ENCODE data around the gene HPS3. TPM values are rescaled to one million over a fixed set of nuclear protein-coding genes. Genes with fewer than 3 reads are reported as not detected.
"Not testable (repeated sequence)": the region's sequence is repeated elsewhere in the genome, so short reads cannot be mapped to it uniquely, and the experiment has no call there.

Gene HPS3
- total RNA-seq: 5.3 TPM
- long read RNA-seq, full-length matches to known transcripts: 9 of 12 reads
- long read RNA-seq, partial matches to known transcripts: 1 of 12 reads
- long read RNA-seq, other reads (novel, unspliced or antisense): 2 of 12 reads

GRCh38 chr3:149129326-149130205 lies at the start of gene HPS3:
Gene HPS3, plus strand, starts transcription at chr3:149129638. Its CDS starts 86 bp downstream, at chr3:149129724.
- DNase-seq (ENCODE audit: missing footprints) (peak; percentile 98), ATAC-seq (peak; percentile 98)
- intact Hi-C loops (cut with DNase I): loop anchor here (5.0 to 10.0 kb wide), 2 partner anchors 33 to 355 kb away; no protein-coding TSS in a partner anchor

- ATAC-seq (no peak), DNase-seq (ENCODE audit: missing footprints) (no peak)
- intact Hi-C loops (cut with DNase I): no loop called here
Measured at GRCh38 chr3:149080011-149080698, 49.3 kb upstream of the HPS3 start.

GRCh38 chr3:149080699-149081091 lies 48.7 kb upstream of the HPS3 start:
- intact Hi-C loops (cut with DNase I): no loop called here
- no peak for ATAC-seq
- no peak for DNase-seq (ENCODE audit: missing footprints)

- ATAC-seq: no peak
- intact Hi-C loops (cut with DNase I): no loop called here
- no peak for DNase-seq (ENCODE audit: missing footprints)
Measured at GRCh38 chr3:149081772-149082171, 47.7 kb upstream of the HPS3 start.

GRCh38 chr3:149085828-149086231 lies 43.6 kb upstream of the HPS3 start:
- ATAC-seq (peak; percentile 41), DNase-seq (ENCODE audit: missing footprints) (no peak)
- intact Hi-C loops (cut with DNase I): loop anchor here (5.0 kb wide), 1 partner anchor 109 kb away; no protein-coding TSS in a partner anchor

- ATAC-seq (peak; percentile 100), DNase-seq (ENCODE audit: missing footprints) (peak; percentile 94)
- intact Hi-C loops (cut with DNase I): loop anchor here (5.0 kb wide), 1 partner anchor 109 kb away; no protein-coding TSS in a partner anchor
Measured at GRCh38 chr3:149086232-149086988, 43.0 kb upstream of the HPS3 start, which contains the start of gene HLTF. Gene HLTF, minus strand, starts transcription at chr3:149086533. Its CDS starts 197 bp downstream, at chr3:149086336.

GRCh38 chr3:149087208-149087607 lies 42.2 kb upstream of the HPS3 start:
- ATAC-seq (no peak), DNase-seq (ENCODE audit: missing footprints) (no peak)
- intact Hi-C loops (cut with DNase I): loop anchor here (5.0 kb wide), 1 partner anchor 110 kb away; no protein-coding TSS in a partner anchor

GRCh38 chr3:149089395-149089794 lies 40.0 kb upstream of the HPS3 start:
- intact Hi-C loops (cut with DNase I): loop anchor here (5.0 kb wide), 1 partner anchor 112 kb away; no protein-coding TSS in a partner anchor
- ATAC-seq: no peak

GRCh38 chr3:149090461-149090860 lies 39.0 kb upstream of the HPS3 start:
- ATAC-seq (no peak), DNase-seq (ENCODE audit: missing footprints) (no peak)
- intact Hi-C loops (cut with DNase I): no loop called here

More at GRCh38 chr3:149089395-149089794, 40.0 kb upstream of the HPS3 start:
- DNase-seq (ENCODE audit: missing footprints): no peak

- intact Hi-C loops (cut with DNase I): no loop called here
- no peak for DNase-seq (ENCODE audit: missing footprints)
- ATAC-seq: no peak
Measured at GRCh38 chr3:149090907-149091306, 38.5 kb upstream of the HPS3 start.

GRCh38 chr3:149091983-149092382 lies 37.5 kb upstream of the HPS3 start:
- intact Hi-C loops (cut with DNase I): no loop called here
- ATAC-seq (no peak), DNase-seq (ENCODE audit: missing footprints) (no peak)

- intact Hi-C loops (cut with DNase I): no loop called here
- ATAC-seq: no peak
Measured at GRCh38 chr3:149095487-149095886, 34.0 kb upstream of the HPS3 start.

GRCh38 chr3:149097987-149098386 lies 31.5 kb upstream of the HPS3 start:
- intact Hi-C loops (cut with DNase I); DNase-seq (ENCODE audit: missing footprints); ATAC-seq: not testable (repeated sequence)

More at GRCh38 chr3:149095487-149095886, 34.0 kb upstream of the HPS3 start:
- DNase-seq (ENCODE audit: missing footprints): no peak

- no peak for DNase-seq (ENCODE audit: missing footprints)
- intact Hi-C loops (cut with DNase I): no loop called here
- ATAC-seq: no peak
Measured at GRCh38 chr3:149101154-149101553, 28.3 kb upstream of the HPS3 start.

GRCh38 chr3:149101641-149102040 lies 27.8 kb upstream of the HPS3 start:
- no peak for DNase-seq (ENCODE audit: missing footprints)
- intact Hi-C loops (cut with DNase I): no loop called here
- no peak for ATAC-seq

- DNase-seq (ENCODE audit: missing footprints) (no peak), ATAC-seq (no peak)
- intact Hi-C loops (cut with DNase I): no loop called here
Measured at GRCh38 chr3:149104484-149104883, 25.0 kb upstream of the HPS3 start.

GRCh38 chr3:149114458-149114857 lies 15.0 kb upstream of the HPS3 start:
- ATAC-seq (peak; percentile 54), DNase-seq (ENCODE audit: missing footprints) (no peak)
- intact Hi-C loops (cut with DNase I): no loop called here

GRCh38 chr3:149115114-149115513 lies 14.3 kb upstream of the HPS3 start:
- no peak for ATAC-seq
- no peak for DNase-seq (ENCODE audit: missing footprints)
- intact Hi-C loops (cut with DNase I): no loop called here

GRCh38 chr3:149118724-149119123 lies 10.7 kb upstream of the HPS3 start:
- intact Hi-C loops (cut with DNase I): no loop called here
- ATAC-seq: no peak
- no peak for DNase-seq (ENCODE audit: missing footprints)

All from Right ventricle myocardium inferior (tissue), 1 donor.